NCI-H2029 treated with DMSO at 0.1 percent for 48 hours (cell line): Measurements from ENCODE around the gene ZNF740.
"Not testable (repeated sequence)": the region's sequence is repeated elsewhere in the genome, so short reads cannot be mapped to it uniquely, and the experiment has no call there.

Source experiments
- DNase-seq: peaks from one replicate; lab custom pipeline; 2025; lab: John Stamatoyannopoulos, UW

The ZNF740 gene

GRCh38 chr12:53173085-53173715, 7.3 kb upstream of the ZNF740 start:
- no peak for DNase-seq

GRCh38 chr12:53174881-53175491, 5.5 kb upstream of the ZNF740 start:
- DNase-seq, result peak; percentile 98

- DNase-seq, result no peak
These were observed 3.8 kb upstream of the ZNF740 start for GRCh38 chr12:53176750-53177149.

GRCh38 chr12:53177447-53177846, 3.1 kb upstream of the ZNF740 start:
- peak; percentile 65 for DNase-seq

GRCh38 chr12:53178803-53179202, 1.7 kb upstream of the ZNF740 start:
- DNase-seq, result not testable (repeated sequence)

- no peak for DNase-seq
These were observed 769 bp upstream of the ZNF740 start for GRCh38 chr12:53179687-53180219.

- DNase-seq, result no peak
These were observed 566 bp downstream of the ZNF740 start for GRCh38 chr12:53180931-53181645.

- DNase-seq, result no peak
These were observed 1.4 kb downstream of the ZNF740 start for GRCh38 chr12:53181935-53182334.

GRCh38 chr12:53182903-53183302, 2.4 kb downstream of the ZNF740 start:
- no peak for DNase-seq

GRCh38 chr12:53184828-53185227, 4.3 kb downstream of the ZNF740 start:
- no peak for DNase-seq

GRCh38 chr12:53185582-53186153, 5.1 kb downstream of the ZNF740 start:
- DNase-seq, result no peak

- no peak for DNase-seq
These were observed 6.2 kb downstream of the ZNF740 start for GRCh38 chr12:53186745-53187144.

GRCh38 chr12:53187145-53187899, 6.8 kb downstream of the ZNF740 start:
- DNase-seq, result no peak

- DNase-seq, result peak; percentile 60
These were observed 9.7 kb downstream of the ZNF740 start for GRCh38 chr12:53190108-53190729.

GRCh38 chr12:53191096-53191884, 10.8 kb downstream of the ZNF740 start:
- no peak for DNase-seq

- no peak for DNase-seq
These were observed 11.5 kb downstream of the ZNF740 start for GRCh38 chr12:53191885-53192530.

- DNase-seq, result no peak
These were observed 12.1 kb downstream of the ZNF740 start for GRCh38 chr12:53192531-53193021.

GRCh38 chr12:53193040-53193439, 12.5 kb downstream of the ZNF740 start:
- DNase-seq, result no peak

GRCh38 chr12:53193985-53194716, 13.6 kb downstream of the ZNF740 start:
- no peak for DNase-seq
